NCI-H2107 (cell line): ENCODE data around the gene AFF3.

Experiments
- DNase-seq: peaks from one replicate; lab custom pipeline; 2025; lab: John Stamatoyannopoulos, UW

Gene AFF3

GRCh38 chr2:99880148-99880963, 262.0 kb downstream of the AFF3 start:
- no peak for DNase-seq

- DNase-seq, result no peak
Measured at GRCh38 chr2:99879481-99879880, 262.9 kb downstream of the AFF3 start.

- no peak for DNase-seq
Measured at GRCh38 chr2:99878581-99879350, 263.6 kb downstream of the AFF3 start.

- no peak for DNase-seq
Measured at GRCh38 chr2:99877963-99878362, 264.4 kb downstream of the AFF3 start.

GRCh38 chr2:99876956-99877355, 265.4 kb downstream of the AFF3 start:
- no peak for DNase-seq

- DNase-seq, result no peak
Measured at GRCh38 chr2:99875627-99876201, 266.7 kb downstream of the AFF3 start.

GRCh38 chr2:99868260-99868659, 274.1 kb downstream of the AFF3 start:
- DNase-seq, result no peak

- DNase-seq, result no peak
Measured at GRCh38 chr2:99867770-99868169, 274.6 kb downstream of the AFF3 start.

- no peak for DNase-seq
Measured at GRCh38 chr2:99865818-99866676, 276.3 kb downstream of the AFF3 start.

- no peak for DNase-seq
Measured at GRCh38 chr2:99864561-99865553, 277.5 kb downstream of the AFF3 start.

- DNase-seq, result no peak
Measured at GRCh38 chr2:99863903-99864270, 278.5 kb downstream of the AFF3 start.

GRCh38 chr2:99863236-99863902, 279.0 kb downstream of the AFF3 start:
- no peak for DNase-seq

GRCh38 chr2:99862566-99862965, 279.8 kb downstream of the AFF3 start:
- no peak for DNase-seq

- no peak for DNase-seq
Measured at GRCh38 chr2:99861376-99861760, 281.0 kb downstream of the AFF3 start.

- DNase-seq, result no peak
Measured at GRCh38 chr2:99860720-99861375, 281.5 kb downstream of the AFF3 start.

- no peak for DNase-seq
Measured at GRCh38 chr2:99858951-99859596, 283.3 kb downstream of the AFF3 start.

- no peak for DNase-seq
Measured at GRCh38 chr2:99857867-99858444, 284.4 kb downstream of the AFF3 start.

- no peak for DNase-seq
Measured at GRCh38 chr2:99857372-99857771, 285.0 kb downstream of the AFF3 start.

GRCh38 chr2:99856119-99856518, 286.3 kb downstream of the AFF3 start:
- no peak for DNase-seq
